ENCODE results near the gene TSPYL4.

The TSPYL4 gene

GRCh38 chr6:116268589-116269293 is 14.9 kb upstream of the TSPYL4 start:
- DNase-seq (ENCODE audit: low spot score): peak; percentile 63

GRCh38 chr6:116267836-116268588 is 14.1 kb upstream of the TSPYL4 start:
- no peak for DNase-seq (ENCODE audit: low spot score)

GRCh38 chr6:116266803-116267202 is 12.9 kb upstream of the TSPYL4 start:
- DNase-seq (ENCODE audit: low spot score): no peak

GRCh38 chr6:116265041-116265829 is 11.4 kb upstream of the TSPYL4 start:
- DNase-seq (ENCODE audit: low spot score): no peak

GRCh38 chr6:116263353-116263752 is 9.5 kb upstream of the TSPYL4 start:
- DNase-seq (ENCODE audit: low spot score): no peak

GRCh38 chr6:116258520-116258919 is 4.6 kb upstream of the TSPYL4 start:
- DNase-seq (ENCODE audit: low spot score): no peak

- no peak for DNase-seq (ENCODE audit: low spot score)
Observed at GRCh38 chr6:116256694-116257093, 2.8 kb upstream of the TSPYL4 start.

GRCh38 chr6:116255246-116255800 is 1.4 kb upstream of the TSPYL4 start:
- DNase-seq (ENCODE audit: low spot score): no peak

GRCh38 chr6:116254297-116255056 is 602 bp upstream of the TSPYL4 start:
- no peak for DNase-seq (ENCODE audit: low spot score)

GRCh38 chr6:116253188-116253504 is 729 bp downstream of the TSPYL4 start:
- DNase-seq (ENCODE audit: low spot score): no peak

- no peak for DNase-seq (ENCODE audit: low spot score)
Observed at GRCh38 chr6:116251568-116252384, 2.1 kb downstream of the TSPYL4 start.

GRCh38 chr6:116248577-116248976 is 5.3 kb downstream of the TSPYL4 start:
- no peak for DNase-seq (ENCODE audit: low spot score)

GRCh38 chr6:116247285-116247684 is 6.6 kb downstream of the TSPYL4 start:
- no peak for DNase-seq (ENCODE audit: low spot score)

GRCh38 chr6:116246089-116246488 is 7.8 kb downstream of the TSPYL4 start:
- no peak for DNase-seq (ENCODE audit: low spot score)

GRCh38 chr6:116244284-116244683 is 9.6 kb downstream of the TSPYL4 start:
- no peak for DNase-seq (ENCODE audit: low spot score)

GRCh38 chr6:116239856-116240255 is 14.0 kb downstream of the TSPYL4 start:
- no peak for DNase-seq (ENCODE audit: low spot score)

- DNase-seq (ENCODE audit: low spot score): no peak
Observed at GRCh38 chr6:116239256-116239655, 14.6 kb downstream of the TSPYL4 start.

- DNase-seq (ENCODE audit: low spot score): no peak
Observed at GRCh38 chr6:116238083-116238482, 15.8 kb downstream of the TSPYL4 start.

- no peak for DNase-seq (ENCODE audit: low spot score)
Observed at GRCh38 chr6:116234689-116235088, 19.2 kb downstream of the TSPYL4 start.

- no peak for DNase-seq (ENCODE audit: low spot score)
Observed at GRCh38 chr6:116229287-116229913, 24.5 kb downstream of the TSPYL4 start.

- no peak for DNase-seq (ENCODE audit: low spot score)
Observed at GRCh38 chr6:116223355-116223754, 30.5 kb downstream of the TSPYL4 start.

Measured in COLO829 (cell line).